GM21723 (cell line): ENCODE results near the gene PRR5L.

Experiments used
- ATAC-seq: cut with Tn5 transposase; IDR thresholded peaks from one replicate; pipeline ENCODE4 v1.9.1; 2021; ENCODE audit warnings: mild to moderate bottlenecking, moderate library complexity; ENCODE audit not compliant: unreplicated experiment

PRR5L gene

GRCh38 chr11:36376009-36376887 lies 80.2 kb downstream of the PRR5L start:
- peak; percentile 10 for ATAC-seq

- peak; percentile 59 for ATAC-seq
These were observed 81.0 kb downstream of the PRR5L start for GRCh38 chr11:36376888-36377758.

- no peak for ATAC-seq
These were observed 81.9 kb downstream of the PRR5L start for GRCh38 chr11:36377759-36378564.

GRCh38 chr11:36379653-36380052 lies 83.6 kb downstream of the PRR5L start:
- ATAC-seq = no peak

- ATAC-seq = no peak
These were observed 84.4 kb downstream of the PRR5L start for GRCh38 chr11:36380296-36381014.

GRCh38 chr11:36381015-36381360 lies 84.9 kb downstream of the PRR5L start:
- ATAC-seq = no peak

- no peak for ATAC-seq
These were observed 87.1 kb downstream of the PRR5L start for GRCh38 chr11:36383195-36383594.

GRCh38 chr11:36385121-36385970 lies 89.3 kb downstream of the PRR5L start:
- no peak for ATAC-seq

GRCh38 chr11:36386411-36386810 lies 90.3 kb downstream of the PRR5L start:
- no peak for ATAC-seq

- ATAC-seq = no peak
These were observed 92.0 kb downstream of the PRR5L start for GRCh38 chr11:36388071-36388470.

- ATAC-seq = no peak
These were observed 92.9 kb downstream of the PRR5L start for GRCh38 chr11:36388951-36389350.

- ATAC-seq = no peak
These were observed 93.7 kb downstream of the PRR5L start for GRCh38 chr11:36389811-36390210.

- ATAC-seq = no peak
These were observed 94.9 kb downstream of the PRR5L start for GRCh38 chr11:36390963-36391471.

GRCh38 chr11:36392196-36392595 lies 96.1 kb downstream of the PRR5L start:
- ATAC-seq = no peak

- ATAC-seq = no peak
These were observed 98.0 kb downstream of the PRR5L start for GRCh38 chr11:36394056-36394455.

- no peak for ATAC-seq
These were observed 98.8 kb downstream of the PRR5L start for GRCh38 chr11:36394926-36395325.

- no peak for ATAC-seq
These were observed 100.1 kb downstream of the PRR5L start for GRCh38 chr11:36395978-36396736.

- ATAC-seq = no peak
These were observed 102.3 kb downstream of the PRR5L start for GRCh38 chr11:36398231-36398953.
